GM12878 (cell line): ENCODE measurements around the gene CNNM3. TPM values are rescaled to one million over a fixed set of nuclear protein-coding genes. Genes with fewer than 3 reads are reported as not detected.

Source experiments
- ATAC-seq: fragments of 200-7000 bp; cut with Tn5 transposase; 3 replicates; pipeline ENCODE4 v1.9.1; 2020; ENCODE audit warnings: mild to moderate bottlenecking, moderate library complexity
- Bru-seq: library from RNA; stranded (reverse); fragments of 400-500 nt; gene quantifications from one replicate; lab custom pipeline; 2021; lab: Mats Ljungman, UMichigan
- BruChase-seq, 2 experiments: library from RNA; stranded (reverse); fragments of 400-500 nt; gene quantifications; one replicate each; lab custom pipeline; 2021; lab: Mats Ljungman, UMichigan
- BruUV-seq: library from RNA; stranded (reverse); fragments of 400-500 nt; replicated peaks from 2 replicates; lab custom pipeline; 2021; lab: Mats Ljungman, UMichigan
- CTCF ChIA-PET: fragments of 300-600 bp; sonication (Branson Sonifier 250); formaldehyde crosslinking; extraction: SDS; loops from one replicate; lab custom pipeline; 2021; ENCODE audit warnings: inconsistent platforms; lab: Yijun Ruan, JAX
- POLR2A ChIA-PET: fragments of 350-600 bp; formaldehyde crosslinking; extraction: SDS; loops from one replicate; lab custom pipeline; 2021; ENCODE audit warnings: inconsistent platforms; lab: Charles Lee
- RAD21 ChIA-PET: fragments of 300-600 bp; sonication (Branson Sonifier 250); formaldehyde crosslinking; loops from one replicate; lab custom pipeline; 2023; ENCODE audit warnings: antibody characterized with exemption; ENCODE audit not compliant: unreplicated experiment; lab: Charles Lee
- SMC1A ChIA-PET: fragments of 300-600 bp; sonication (Branson Sonifier 250); formaldehyde crosslinking; loops from one replicate; lab custom pipeline; 2023; ENCODE audit not compliant: unreplicated experiment, uncharacterized antibody; lab: Charles Lee
- DNase-seq: peaks from one replicate; pipeline ENCODE4 v3.0.0-alpha.2; 2011; ENCODE audit warnings: low read depth, low spot score
- FAIRE-seq: peaks from 3 replicates; lab custom pipeline; 2011; peaks lifted over from hg19 to GRCh38; lab: Jason Lieb, UNC
- H2AFZ ChIP-seq: 2 replicates; pipeline ENCODE4 v1.6.0; 2011; ENCODE audit warnings: low read depth, low read length, control low read depth; ENCODE audit not compliant: control insufficient read depth
- H3K27ac ChIP-seq: 2 replicates; pipeline ENCODE4 v1.5.1; 2011; ENCODE audit warnings: control low read depth; ENCODE audit not compliant: control insufficient read depth, insufficient read depth
- H3K27me3 ChIP-seq, 2 experiments: replicated peaks in 1 of 2; 2 replicates each; pipeline versions ENCODE4 v1.6.0 to v1.6.1; 2011; ENCODE audit warnings: low read length in 1 of 2; ENCODE audit not compliant: control insufficient read depth in 2 of 2, insufficient read depth in 2 of 2
- H3K36me3 ChIP-seq, 2 experiments: 2 replicates each; pipeline ENCODE4 v1.5.1; 2011; ENCODE audit warnings: low read length in 1 of 2; ENCODE audit not compliant: control insufficient read depth in 2 of 2, insufficient read depth in 2 of 2
- H3K4me1 ChIP-seq: 2 replicates; pipeline ENCODE4 v1.6.1; 2011; ENCODE audit warnings: mild to moderate bottlenecking, low read length, moderate library complexity, mixed read lengths; ENCODE audit not compliant: control insufficient read depth, insufficient read depth
- H3K4me2 ChIP-seq: 2 replicates; pipeline ENCODE4 v1.6.0; 2011; ENCODE audit warnings: control low read depth; ENCODE audit not compliant: control insufficient read depth, insufficient read depth
- H3K4me3 ChIP-seq: fragments of 200-600 bp; sonication (generic); 2 replicates; pipeline ENCODE4 v1.5.1; 2016
- H3K79me2 ChIP-seq: 2 replicates; pipeline ENCODE4 v1.6.0; 2011; ENCODE audit warnings: low read length; ENCODE audit not compliant: control insufficient read depth, insufficient read depth
- H3K9ac ChIP-seq: 2 replicates; pipeline ENCODE4 v1.8.0; 2011; ENCODE audit warnings: low read length, control low read depth, mixed read lengths; ENCODE audit not compliant: control insufficient read depth, insufficient read depth
- H3K9me3 ChIP-seq: replicated peaks from 3 replicates; pipeline ENCODE4 v1.5.1; 2011; ENCODE audit warnings: mild to moderate bottlenecking, low read length; ENCODE audit not compliant: control insufficient read depth, insufficient read depth
- H4K20me1 ChIP-seq: 2 replicates; pipeline ENCODE4 v1.6.0; 2011; ENCODE audit not compliant: control insufficient read depth, insufficient read depth
- CBX3 ChIP-seq: fragments of 200-600 bp; sonication (generic); IDR thresholded peaks from 2 replicates; pipeline ENCODE4 v1.6.1; 2016; ENCODE audit warnings: low read depth, borderline replicate concordance
- FOXK2 ChIP-seq: fragments of 450-650 bp; IDR thresholded peaks from 2 replicates; pipeline ENCODE4 v1.6.1; 2017; ENCODE audit warnings: mild to moderate bottlenecking, moderate library complexity
- IKZF1 ChIP-seq: fragments of 450-650 bp; conservative IDR thresholded peaks from 2 replicates; pipeline ENCODE4 v1.6.1; 2017; ENCODE audit warnings: antibody characterized with exemption, mild to moderate bottlenecking
- NR2F1 ChIP-seq: fragments of 450-650 bp; conservative IDR thresholded peaks from 2 replicates; pipeline ENCODE4 v1.6.1; 2017; ENCODE audit warnings: mild to moderate bottlenecking
- PAX5 ChIP-seq: IDR thresholded peaks from 2 replicates; pipeline ENCODE4 v1.6.1; 2011; ENCODE audit warnings: low read depth, low read length, borderline replicate concordance
- POLR2AphosphoS2 ChIP-seq: IDR thresholded peaks from 2 replicates; pipeline ENCODE4 v1.6.1; 2011; ENCODE audit warnings: low read depth, mild to moderate bottlenecking, low read length, improper control_type of control experiment, moderate library complexity
- RELA ChIP-seq: fragments of 450-650 bp; IDR thresholded peaks from 2 replicates; pipeline ENCODE4 v1.8.0; 2014; ENCODE audit warnings: borderline replicate concordance; ENCODE audit not compliant: partially characterized antibody
- SMAD1 ChIP-seq: fragments of 450-650 bp; IDR thresholded peaks from 2 replicates; pipeline ENCODE4 v1.6.1; 2018; ENCODE audit warnings: mild to moderate bottlenecking, low read depth; ENCODE audit not compliant: partially characterized antibody
- TAF1 ChIP-seq: IDR thresholded peaks from 2 replicates; pipeline ENCODE4 v1.6.1; 2011; ENCODE audit warnings: mild to moderate bottlenecking, low read depth, low read length, borderline replicate concordance
- TCF12 ChIP-seq: IDR thresholded peaks from 2 replicates; pipeline ENCODE4 v1.6.1; 2011; ENCODE audit warnings: low read depth, mild to moderate bottlenecking, low read length
- YY1 ChIP-seq: IDR thresholded peaks from 2 replicates; pipeline ENCODE4 v1.6.1; 2011; ENCODE audit warnings: low read depth, mild to moderate bottlenecking, low read length
- ZNF24 ChIP-seq: fragments of 450-650 bp; IDR thresholded peaks from 2 replicates; pipeline ENCODE4 v1.6.1; 2017; ENCODE audit warnings: antibody characterized with exemption, mild to moderate bottlenecking
- WGBS: methylation state at CpG from one replicate; pipeline ENCODE4 v1.1.6; 2016; ENCODE audit warnings: low lambda C conversion rate; ENCODE audit not compliant: insufficient replicate concordance, insufficient coverage; ENCODE audit errors: missing lambda C conversion rate; 5-methylcytosine and 5-hydroxymethylcytosine counted together
- in situ Hi-C: fragments of 300-500 bp; cut with MboI; formaldehyde crosslinking; loops from 9 replicates; pipeline ENCODE4 v1.14.3; 2018; ENCODE audit warnings: mixed read lengths
- intact Hi-C: fragments of 100-400 bp; cut with micrococcal nuclease; formaldehyde crosslinking; loops from one replicate; pipeline ENCODE4 v1.14.2; 2022; ENCODE audit not compliant: unreplicated experiment
- long read RNA-seq, 2 experiments: library from polyadenylated mRNA; unstranded; transcript quantifications; one replicate each; pipeline ENCODE4 v2.0.0, GENCODE V29; 2019 to 2020
- polyA minus RNA-seq, 3 experiments: library from RNA; depleted of rRNA, polyadenylated mRNA; stranded (reverse); fragments of >200 nt; gene quantifications; 2 replicates each; pipeline ENCODE4 v1.2.3, GENCODE V29; 2011
- polyA plus RNA-seq, 11 experiments: library from polyadenylated mRNA; depleted of rRNA in 4 of 11; unstranded in 6 of 11; stranded (reverse) in 5 of 11; fragments of >200 nt; fragmentation: Nextera tagmentation in 4 of 11; fragmentation: Illumina TruSeq in 1 of 11; extraction: Ambion mirVana in 4 of 11; extraction: Trizol in 1 of 11; gene quantifications; 1 replicate in 1 of 11; 2 replicates in 10 of 11; pipeline versions ENCODE4 v1.2.1 to v1.2.3, GENCODE V29; 2011 to 2016; ENCODE audit warnings: inconsistent platforms in 2 of 11, missing spikeins in 2 of 11, low read depth in 1 of 11
- total RNA-seq, 4 experiments: library from RNA; depleted of rRNA in 3 of 4; stranded (reverse); fragments of >200 nt in 3 of 4; fragmentation: Illumina TruSeq in 1 of 4; extraction: Trizol in 1 of 4; gene quantifications; 2 replicates each; pipeline versions ENCODE4 v1.2.1 to v1.2.3, GENCODE V29; 2013 to 2021
- TF ChIP-seq, protein P1 (sequence below): IDR thresholded peaks from 2 replicates; pipeline ENCODE4 v1.6.1; 2011; ENCODE audit warnings: low read depth, low read length, improper control_type of control experiment, borderline replicate concordance
- TF ChIP-seq, protein P2 (sequence below): fragments of 450-650 bp; conservative IDR thresholded peaks from 2 replicates; pipeline ENCODE4 v1.6.1; 2017; ENCODE audit warnings: mild to moderate bottlenecking, moderate library complexity
- TF ChIP-seq, protein P3 (sequence below): IDR thresholded peaks from 2 replicates; pipeline ENCODE4 v1.6.1; 2011; ENCODE audit warnings: borderline replicate concordance, low read depth, mild to moderate bottlenecking, moderate library complexity, mixed read lengths, low read length; ENCODE audit not compliant: insufficient read depth; ENCODE audit errors: extremely low read length

Gene CNNM3
- total RNA-seq (2013; cell fraction: nucleolus; rRNA removed) = 20.3 and 22.8 TPM in 2 replicates
- total RNA-seq (2014; rRNA removed) (4.0 and 4.7 TPM in 2 replicates), total RNA-seq (2014; rRNA removed; fragmentation: Illumina TruSeq; extraction: Trizol) (2.8 and 3.2 TPM in 2 replicates), total RNA-seq (2021) (14.3 and 14.9 TPM in 2 replicates), polyA plus RNA-seq (2011; rRNA removed) (3.2 and 9.6 TPM in 2 replicates), polyA plus RNA-seq (2014; fragmentation: Illumina TruSeq; extraction: Trizol) (1.8 and 7.9 TPM in 2 replicates), polyA plus RNA-seq (2014; fragmentation: Nextera tagmentation; extraction: Ambion mirVana) (1 to 10 TPM in 1 of 2 experiments, under 1 TPM in 1; 0.72 to 1.9 TPM), polyA plus RNA-seq (2014; rRNA removed) (7.6 and 9.5 TPM in 2 replicates), polyA plus RNA-seq (2016; fragmentation: Nextera tagmentation; extraction: Ambion mirVana) (1 to 10 TPM; 2.6 to 3.0 TPM), polyA minus RNA-seq (2011; rRNA and poly(A)+ RNA removed) (15.1 and 29.7 TPM in 2 replicates), Bru-seq, nascent RNA (percentile 70 among the genes with signal in this experiment), BruChase-seq, experiment 1, labeled RNA remaining after a 6-hour chase (percentile 69 among the genes with signal in this experiment), BruChase-seq, experiment 2, labeled RNA remaining after a 2-hour chase (percentile 69 among the genes with signal in this experiment)
- 3.6 TPM for polyA plus RNA-seq (2011; ENCODE audit: low read depth)
- 12.6 and 16.8 TPM in 2 replicates for polyA plus RNA-seq (2011; cell fraction: cytosol; rRNA removed)
- 28.6 and 33.7 TPM in 2 replicates for polyA plus RNA-seq (2011; cell fraction: nucleus; rRNA removed)
- 7.6 and 8.5 TPM in 2 replicates for polyA plus RNA-seq (2012)
- 14.7 and 16.7 TPM in 2 replicates for polyA minus RNA-seq (2011; cell fraction: cytosol; rRNA and poly(A)+ RNA removed)
- 10.8 and 21.8 TPM in 2 replicates for polyA minus RNA-seq (2011; cell fraction: nucleus; rRNA and poly(A)+ RNA removed)
- long read RNA-seq, experiment 1, partial matches to known transcripts = 0 of 2 reads
- long read RNA-seq, experiment 1, other reads (novel, unspliced or antisense) = 2 of 2 reads
- long read RNA-seq, experiment 2, partial matches to known transcripts = 1 of 3 reads
- long read RNA-seq, experiment 2, other reads (novel, unspliced or antisense) = 2 of 3 reads

DNA sequence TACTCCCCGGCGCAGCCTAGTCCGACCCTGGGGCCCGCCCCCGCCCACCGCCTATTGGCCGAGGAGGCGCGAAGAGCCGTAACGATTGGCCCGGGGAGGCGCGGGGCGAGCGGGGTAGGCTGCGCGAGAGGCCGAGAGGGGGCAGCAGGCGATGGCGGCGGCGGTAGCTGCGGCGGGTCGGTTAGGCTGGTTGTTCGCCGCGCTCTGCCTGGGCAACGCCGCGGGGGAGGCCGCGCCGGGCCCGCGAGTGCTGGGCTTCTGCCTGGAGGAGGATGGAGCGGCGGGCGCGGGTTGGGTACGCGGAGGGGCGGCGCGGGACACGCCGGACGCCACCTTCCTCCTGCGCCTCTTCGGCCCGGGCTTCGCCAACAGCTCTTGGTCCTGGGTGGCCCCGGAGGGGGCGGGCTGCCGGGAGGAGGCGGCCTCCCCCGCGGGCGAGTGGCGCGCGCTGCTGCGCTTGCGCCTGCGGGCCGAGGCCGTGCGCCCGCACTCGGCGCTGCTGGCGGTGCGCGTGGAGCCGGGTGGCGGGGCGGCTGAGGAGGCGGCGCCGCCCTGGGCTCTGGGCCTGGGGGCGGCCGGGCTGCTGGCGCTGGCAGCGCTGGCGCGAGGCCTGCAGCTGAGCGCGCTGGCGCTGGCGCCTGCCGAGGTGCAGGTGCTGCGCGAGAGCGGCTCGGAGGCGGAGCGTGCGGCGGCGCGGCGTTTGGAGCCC, at the start of gene CNNM3:
Gene CNNM3 (plus strand): TSS at position 142 of the 709 bp plus-strand sequence. CDS start 10 bp downstream, at position 152.
- Histone ChIP-seq H3K4me1 (peaks cover 12% of the 10 kb centered on the region), H4K20me1 (peaks cover 5% of the 10 kb centered on the region; the same call in 1 of the 2 replicates), H3K79me2 (peaks cover 25% of the 10 kb centered on the region), H3K9me3 (no peaks in the 10 kb centered on the region), H3K4me3 (peak within 1 kb of the TSS; percentile 96), H2AFZ (peak within 1 kb of the TSS; percentile 91), H3K9ac (peak within 1 kb of the TSS; percentile 67), H3K4me2 (peak within 1 kb of the TSS; percentile 99), H3K27me3 (no peaks in the 10 kb centered on the region), H3K27ac (peak within 1 kb of the TSS; percentile 50), H3K36me3 (no peaks in the 10 kb centered on the region)
- POLR2A ChIA-PET = interaction anchor here (1.1 to 3.2 kb wide), 3 partner anchors 41 to 53 kb away, joined by 3 to 11 read pairs (median 7); partner anchors contain the start of gene ANKRD39
- BruUV-seq = no TSS peak
- in situ Hi-C loops = no loop called here
- FAIRE-seq (peak; percentile 56), DNase-seq (no peak), ATAC-seq (peak; percentile 97)
- RAD21 ChIA-PET = interaction anchor here (0.7 to 2.7 kb wide), 7 partner anchors 40 to 178 kb away, joined by 3 to 14 read pairs (median 5); partner anchors contain the start of genes ANKRD39 and KANSL3
- SMC1A ChIA-PET = interaction anchor here (1.0 kb wide), 2 partner anchors 41 to 57 kb away, joined by 3 to 5 read pairs; partner anchors contain the start of gene ANKRD39
- intact Hi-C loops = no loop called here
- WGBS = under 1% methylated on average over 55 of the region's 103 CpGs
- CTCF ChIA-PET = interaction anchor here (0.8 to 1.2 kb wide), 6 partner anchors 39 to 297 kb away, joined by 3 to 6 read pairs (median 3); partner anchors contain the start of genes ANKRD36 and ANKRD39
- TF ChIP-seq IKZF1 = peak; percentile 78
- no peak for TF ChIP-seq CBX3
- TF ChIP-seq, protein P1, sequence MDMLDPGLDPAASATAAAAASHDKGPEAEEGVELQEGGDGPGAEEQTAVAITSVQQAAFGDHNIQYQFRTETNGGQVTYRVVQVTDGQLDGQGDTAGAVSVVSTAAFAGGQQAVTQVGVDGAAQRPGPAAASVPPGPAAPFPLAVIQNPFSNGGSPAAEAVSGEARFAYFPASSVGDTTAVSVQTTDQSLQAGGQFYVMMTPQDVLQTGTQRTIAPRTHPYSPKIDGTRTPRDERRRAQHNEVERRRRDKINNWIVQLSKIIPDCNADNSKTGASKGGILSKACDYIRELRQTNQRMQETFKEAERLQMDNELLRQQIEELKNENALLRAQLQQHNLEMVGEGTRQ = no peak
- peak; percentile 91 for TF ChIP-seq YY1
- TF ChIP-seq, protein P2, sequence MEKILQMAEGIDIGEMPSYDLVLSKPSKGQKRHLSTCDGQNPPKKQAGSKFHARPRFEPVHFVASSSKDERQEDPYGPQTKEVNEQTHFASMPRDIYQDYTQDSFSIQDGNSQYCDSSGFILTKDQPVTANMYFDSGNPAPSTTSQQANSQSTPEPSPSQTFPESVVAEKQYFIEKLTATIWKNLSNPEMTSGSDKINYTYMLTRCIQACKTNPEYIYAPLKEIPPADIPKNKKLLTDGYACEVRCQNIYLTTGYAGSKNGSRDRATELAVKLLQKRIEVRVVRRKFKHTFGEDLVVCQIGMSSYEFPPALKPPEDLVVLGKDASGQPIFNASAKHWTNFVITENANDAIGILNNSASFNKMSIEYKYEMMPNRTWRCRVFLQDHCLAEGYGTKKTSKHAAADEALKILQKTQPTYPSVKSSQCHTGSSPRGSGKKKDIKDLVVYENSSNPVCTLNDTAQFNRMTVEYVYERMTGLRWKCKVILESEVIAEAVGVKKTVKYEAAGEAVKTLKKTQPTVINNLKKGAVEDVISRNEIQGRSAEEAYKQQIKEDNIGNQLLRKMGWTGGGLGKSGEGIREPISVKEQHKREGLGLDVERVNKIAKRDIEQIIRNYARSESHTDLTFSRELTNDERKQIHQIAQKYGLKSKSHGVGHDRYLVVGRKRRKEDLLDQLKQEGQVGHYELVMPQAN = peak; percentile 86
- TF ChIP-seq RELA = peak; percentile 71
- TF ChIP-seq TCF12 = peak; percentile 39; the same call in 1 of the 2 replicates
- no peak; the same call in 1 of the 2 replicates for TF ChIP-seq PAX5
- peak; percentile 78 for TF ChIP-seq NR2F1
- TF ChIP-seq TAF1 = 0 out of 2 replicates have a peak, but pooled peaks have one; percentile 15
- no peak for TF ChIP-seq SMAD1
- peak; percentile 71; the same call in 1 of the 2 replicates for TF ChIP-seq POLR2AphosphoS2
- TF ChIP-seq FOXK2 = peak; percentile 61; the same call in 1 of the 2 replicates
- TF ChIP-seq ZNF24 = 0 out of 2 replicates have a peak, but pooled peaks have one; percentile 20
- TF ChIP-seq, protein P3, sequence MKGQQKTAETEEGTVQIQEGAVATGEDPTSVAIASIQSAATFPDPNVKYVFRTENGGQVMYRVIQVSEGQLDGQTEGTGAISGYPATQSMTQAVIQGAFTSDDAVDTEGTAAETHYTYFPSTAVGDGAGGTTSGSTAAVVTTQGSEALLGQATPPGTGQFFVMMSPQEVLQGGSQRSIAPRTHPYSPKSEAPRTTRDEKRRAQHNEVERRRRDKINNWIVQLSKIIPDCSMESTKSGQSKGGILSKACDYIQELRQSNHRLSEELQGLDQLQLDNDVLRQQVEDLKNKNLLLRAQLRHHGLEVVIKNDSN = no peak
